GM19438 (cell line): ENCODE results near the gene TTBK1.

Source experiments
- ATAC-seq: cut with Tn5 transposase; IDR thresholded peaks from one replicate; pipeline ENCODE4 v1.9.1; 2021; ENCODE audit warnings: low read depth; ENCODE audit not compliant: unreplicated experiment

The TTBK1 gene

DNA sequence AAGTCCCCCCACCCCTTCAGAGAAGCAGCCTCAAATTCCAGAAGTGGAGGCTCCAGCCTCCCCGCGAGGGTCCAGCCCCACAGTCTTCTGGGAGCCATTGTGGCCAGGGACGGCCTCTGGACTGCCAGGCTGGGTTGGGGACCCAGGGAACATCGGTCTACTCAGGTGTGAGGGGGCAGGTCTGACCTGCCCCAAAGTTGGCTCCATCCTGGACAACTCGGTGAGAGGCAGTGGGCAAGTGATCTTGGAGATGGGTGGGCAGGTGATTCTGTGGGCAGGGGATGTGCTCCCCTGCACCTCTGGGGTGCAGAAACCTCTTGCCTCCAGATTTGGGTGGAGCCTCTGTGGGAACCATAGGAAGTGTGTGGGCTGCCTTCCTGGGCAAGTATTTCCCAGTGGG, 42.6 kb downstream of the TTBK1 start:
- ATAC-seq, result no peak

DNA sequence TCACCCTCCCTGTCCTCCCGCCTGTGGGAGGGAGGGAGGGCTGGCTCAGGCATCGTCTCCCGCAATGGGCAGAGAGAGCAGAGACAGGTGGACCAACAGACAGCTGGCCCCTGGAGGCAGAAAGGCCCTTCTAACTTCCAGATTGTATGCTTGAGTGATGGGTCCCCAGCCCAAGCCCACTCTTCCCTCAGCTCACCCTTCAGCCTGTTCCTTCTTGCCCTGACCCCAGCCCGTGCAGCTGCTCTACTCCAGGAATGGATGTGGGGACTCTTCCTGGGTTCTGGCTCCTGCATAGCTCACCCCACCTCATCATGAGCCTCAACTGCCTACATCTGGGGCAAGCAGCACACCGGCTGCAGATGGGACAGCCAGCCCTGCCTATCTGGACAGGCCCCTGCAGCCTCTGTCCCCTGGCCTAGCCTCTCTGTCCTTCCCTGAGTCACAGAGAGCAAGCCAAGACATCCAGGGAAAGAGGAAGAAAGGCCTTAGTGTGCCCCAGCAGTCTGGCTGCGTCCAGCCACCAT, 43.2 kb downstream of the TTBK1 start:
- ATAC-seq, result no peak

GRCh38 chr6:43286980-43287716, 43.9 kb downstream of the TTBK1 start:
- no peak for ATAC-seq

DNA sequence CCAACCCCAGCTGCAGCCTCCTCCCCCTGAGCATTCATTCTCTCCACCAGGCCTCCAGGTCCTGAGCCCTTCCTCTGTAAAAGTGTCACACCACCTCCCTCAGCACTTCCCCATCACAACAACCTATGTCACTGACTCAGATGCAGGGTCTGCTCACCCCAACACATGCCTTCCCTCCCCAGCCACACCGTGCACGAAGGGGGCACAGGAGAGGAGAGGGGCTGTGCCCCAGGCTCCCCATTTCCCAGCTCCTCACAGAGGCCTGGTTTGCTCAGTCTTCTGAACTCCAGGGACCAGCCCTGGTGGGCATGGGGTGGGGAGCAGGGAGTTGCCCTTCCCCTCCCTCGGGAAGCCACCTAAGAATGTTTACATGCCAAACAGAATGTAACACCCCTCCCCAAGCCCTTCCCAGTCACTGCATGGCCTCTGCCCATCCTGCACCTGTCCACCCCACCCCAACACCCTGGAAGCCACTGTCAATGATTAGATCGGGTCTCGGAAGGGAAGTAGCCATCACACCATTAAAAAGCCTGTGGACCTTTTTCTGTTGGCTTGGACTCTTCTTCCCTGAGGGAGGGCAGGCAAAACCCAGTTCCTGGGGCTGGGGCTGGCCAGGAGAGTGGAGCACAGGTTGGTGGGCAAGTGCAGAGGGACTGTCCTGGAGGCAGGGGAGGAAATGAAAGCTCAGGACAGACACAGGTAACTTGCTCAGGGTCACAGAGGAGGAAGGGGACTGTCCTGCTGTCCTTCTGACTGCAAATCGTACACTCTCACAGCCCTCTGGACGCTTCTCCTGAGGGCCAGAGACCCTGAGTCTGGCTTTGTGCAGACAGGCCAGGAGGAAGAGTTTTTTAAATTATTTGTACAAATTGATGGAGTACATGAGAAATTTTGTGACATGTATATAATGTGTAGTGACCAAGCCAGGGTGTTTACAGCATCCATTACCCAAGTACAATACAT, 44.7 kb downstream of the TTBK1 start:
- ATAC-seq, result no peak

DNA sequence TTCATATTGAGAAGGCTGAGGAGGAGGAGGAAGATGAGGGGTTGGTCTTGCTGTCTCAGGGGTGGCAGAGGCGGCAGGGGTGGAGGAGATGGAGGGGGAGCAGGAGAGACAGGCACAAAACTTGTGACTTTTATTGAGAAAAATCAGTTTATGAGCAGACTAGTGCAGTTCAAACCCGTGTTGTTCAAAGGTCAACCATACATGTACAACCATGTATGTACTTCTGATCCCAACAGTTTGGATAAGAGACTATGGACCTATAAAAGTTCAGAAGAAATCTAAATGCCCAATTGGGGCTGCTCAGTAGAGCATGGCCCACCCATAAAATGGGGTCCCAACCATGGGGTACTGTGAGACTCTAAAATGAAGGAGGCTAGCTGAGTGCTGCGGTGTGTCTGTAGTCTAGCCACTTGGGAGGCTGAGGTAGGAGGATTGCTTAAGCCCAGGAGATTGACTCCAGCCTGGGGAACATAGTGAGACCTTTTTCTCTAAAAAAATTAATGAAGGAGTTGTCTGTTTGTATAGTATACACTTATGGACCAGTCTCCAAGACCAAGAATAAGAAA, 47.1 kb downstream of the TTBK1 start:
- no peak for ATAC-seq

- no peak for ATAC-seq
These were observed 47.6 kb downstream of the TTBK1 start for GRCh38 chr6:43290905-43291355.

DNA sequence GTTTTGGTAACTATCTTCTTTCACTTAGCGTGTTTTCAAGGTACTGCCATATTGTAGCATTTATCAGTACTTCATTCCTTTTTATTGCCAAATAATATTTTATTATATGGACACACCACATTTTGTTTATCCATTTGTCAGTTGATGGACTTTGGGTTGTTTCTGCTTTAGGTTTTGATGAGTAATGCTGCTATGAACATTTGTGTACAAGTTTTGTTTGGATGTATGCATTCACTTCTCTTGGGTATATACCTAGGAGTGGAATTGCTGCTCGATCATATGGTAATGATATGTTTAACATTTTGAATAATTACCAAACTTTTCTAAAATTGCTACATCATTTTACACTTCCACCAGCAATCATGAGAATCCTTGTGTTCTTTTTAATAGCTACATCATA, 48.4 kb downstream of the TTBK1 start:
- no peak for ATAC-seq

DNA sequence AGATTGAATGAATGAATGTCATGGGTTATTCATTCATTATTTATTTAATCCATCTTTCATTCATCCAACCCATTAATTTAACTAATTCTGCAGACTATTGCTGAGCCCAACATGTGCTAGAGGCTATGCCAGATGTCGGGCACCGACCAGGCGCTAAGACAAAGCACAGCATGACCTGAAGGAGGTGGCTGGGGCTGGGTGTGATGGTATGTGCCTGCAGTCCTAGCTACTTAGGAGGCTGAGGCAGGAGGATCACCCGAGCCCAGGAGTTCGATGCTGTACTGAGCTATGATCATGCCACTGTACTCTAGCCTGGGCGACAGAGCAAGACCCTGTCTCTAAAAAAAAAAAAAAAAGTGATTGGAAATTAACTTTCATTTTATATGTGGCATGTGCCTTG, 49.1 kb downstream of the TTBK1 start:
- ATAC-seq, result no peak

DNA sequence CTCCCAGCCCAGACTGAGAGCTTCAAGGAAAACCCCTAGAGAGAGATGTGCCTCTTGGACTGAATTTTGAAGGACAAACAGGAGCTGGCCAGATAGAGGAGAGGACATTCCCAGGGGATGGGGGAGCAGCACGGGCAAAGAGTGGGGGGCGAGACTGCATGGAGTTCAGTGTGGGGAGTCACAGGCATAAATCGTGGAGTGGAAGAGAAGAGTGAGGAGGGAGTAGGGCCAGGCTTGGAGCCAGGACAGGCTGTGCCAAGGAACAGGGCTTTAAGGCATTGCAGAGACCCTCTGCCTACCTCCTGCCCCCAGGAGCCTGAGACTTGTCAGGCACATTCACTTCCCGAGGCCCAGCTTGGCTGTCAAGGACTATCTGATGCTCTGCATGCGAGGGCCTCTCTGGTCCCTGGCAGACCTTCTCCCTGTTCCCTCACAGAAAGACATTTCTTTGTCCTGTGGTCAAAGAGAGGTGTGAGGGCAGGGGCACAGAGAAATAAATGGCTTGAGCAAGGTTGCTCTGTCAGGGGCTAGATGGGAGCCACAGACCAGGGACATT, 49.6 kb downstream of the TTBK1 start:
- no peak for ATAC-seq

GRCh38 chr6:43293698-43294097, 50.4 kb downstream of the TTBK1 start:
- ATAC-seq, result no peak

- ATAC-seq, result no peak
These were observed 51.3 kb downstream of the TTBK1 start for GRCh38 chr6:43294536-43294935.

DNA sequence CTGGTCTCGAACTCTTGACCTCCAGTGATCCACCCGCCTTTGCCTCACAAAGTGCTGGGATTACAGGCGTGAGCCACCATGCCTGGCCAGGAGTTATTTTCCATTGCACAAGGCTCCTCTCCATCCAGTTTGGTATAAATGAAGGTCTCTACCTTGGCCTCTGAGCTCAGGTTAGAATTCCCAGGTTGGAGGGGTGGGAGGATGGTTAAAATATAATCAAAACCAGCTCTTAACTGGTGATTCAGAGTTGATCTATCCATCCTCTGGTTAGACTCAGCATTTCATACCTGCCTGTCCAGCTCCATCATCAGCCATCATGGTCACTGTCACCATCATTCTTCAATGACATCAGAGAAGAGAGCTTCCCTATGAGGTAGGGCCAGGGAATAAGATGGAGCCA, 52.2 kb downstream of the TTBK1 start:
- ATAC-seq, result no peak

- ATAC-seq, result no peak
These were observed 53.7 kb downstream of the TTBK1 start for GRCh38 chr6:43296780-43297497.

- ATAC-seq, result no peak
These were observed 54.6 kb downstream of the TTBK1 start, which contains the start of gene SLC22A7 for GRCh38 chr6:43297644-43298564. Gene SLC22A7 (plus strand): TSS chr6:43298260. CDS start chr6:43298359, 99 bp downstream.

DNA sequence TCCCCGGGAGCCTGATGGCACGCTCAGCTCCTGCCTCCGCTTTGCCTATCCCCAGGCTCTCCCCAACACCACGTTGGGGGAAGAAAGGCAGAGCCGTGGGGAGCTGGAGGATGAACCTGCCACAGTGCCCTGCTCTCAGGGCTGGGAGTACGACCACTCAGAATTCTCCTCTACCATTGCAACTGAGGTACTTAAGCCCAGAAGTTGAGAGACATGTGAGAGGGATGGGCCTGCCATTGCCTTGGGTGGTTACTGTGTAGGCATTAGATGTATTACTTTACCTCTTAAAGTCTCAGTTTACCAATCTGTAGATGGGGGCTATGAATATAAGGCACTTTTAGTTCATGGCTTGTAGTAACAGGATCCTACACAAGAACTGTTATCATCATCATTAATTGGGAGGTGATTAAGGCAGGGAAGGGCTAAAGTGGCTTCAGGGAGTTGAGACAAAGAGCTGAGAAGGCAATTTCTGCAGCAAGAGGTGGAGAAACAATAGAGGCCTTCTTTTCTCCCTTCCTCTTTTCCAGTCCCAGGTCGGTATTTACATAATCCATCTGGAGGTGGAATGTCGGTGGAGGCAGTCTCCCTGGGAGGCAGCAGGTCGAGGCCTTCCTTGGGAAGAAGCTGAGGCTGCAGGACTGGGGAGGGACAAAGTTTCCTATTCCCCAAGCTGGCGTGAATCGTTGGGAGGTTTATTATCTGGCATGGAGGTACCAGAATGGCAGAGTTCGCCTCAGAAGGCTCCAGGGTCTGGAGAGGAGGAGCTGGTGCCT, 55.5 kb downstream of the TTBK1 start:
- ATAC-seq, result no peak

DNA sequence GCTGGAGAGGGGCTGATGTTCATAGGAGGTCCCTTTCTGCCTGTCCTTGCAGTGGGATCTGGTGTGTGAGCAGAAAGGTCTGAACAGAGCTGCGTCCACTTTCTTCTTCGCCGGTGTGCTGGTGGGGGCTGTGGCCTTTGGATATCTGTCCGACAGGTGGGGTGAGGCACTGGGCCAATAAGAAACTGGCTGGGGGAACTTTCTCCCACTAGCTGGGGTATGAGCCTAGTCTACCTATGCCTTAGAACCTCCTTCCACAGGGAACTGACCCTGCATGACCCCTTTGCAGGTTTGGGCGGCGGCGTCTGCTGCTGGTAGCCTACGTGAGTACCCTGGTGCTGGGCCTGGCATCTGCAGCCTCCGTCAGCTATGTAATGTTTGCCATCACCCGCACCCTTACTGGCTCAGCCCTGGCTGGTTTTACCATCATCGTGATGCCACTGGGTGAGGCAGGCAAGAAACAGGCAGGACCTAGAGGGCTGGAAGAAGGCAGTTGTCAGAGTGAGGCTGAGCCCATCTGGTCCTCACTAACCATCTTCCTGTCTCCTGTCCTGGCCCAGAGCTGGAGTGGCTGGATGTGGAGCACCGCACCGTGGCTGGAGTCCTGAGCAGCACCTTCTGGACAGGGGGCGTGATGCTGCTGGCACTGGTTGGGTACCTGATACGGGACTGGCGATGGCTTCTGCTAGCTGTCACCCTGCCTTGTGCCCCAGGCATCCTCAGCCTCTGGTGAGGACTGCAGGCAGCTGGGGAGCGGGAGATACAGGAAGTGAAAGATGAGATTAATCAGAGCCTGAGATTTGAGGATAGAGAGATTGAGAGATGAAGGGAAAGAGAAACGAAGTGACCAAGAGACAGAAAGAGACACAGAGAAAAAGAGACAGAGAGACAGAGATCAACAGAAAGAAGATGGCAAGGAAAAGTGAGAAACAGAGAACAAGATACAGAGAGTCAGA, 56.3 kb downstream of the TTBK1 start:
- ATAC-seq, result no peak
